8988T (cell line): ENCODE measurements around the gene BIN1.

Source experiments
- DNase-seq: peaks from one replicate; pipeline ENCODE4 v3.0.0; 2011

The BIN1 gene

GRCh38 chr2:127071901-127072328, 35.0 kb downstream of the BIN1 start:
- DNase-seq: no peak

DNA sequence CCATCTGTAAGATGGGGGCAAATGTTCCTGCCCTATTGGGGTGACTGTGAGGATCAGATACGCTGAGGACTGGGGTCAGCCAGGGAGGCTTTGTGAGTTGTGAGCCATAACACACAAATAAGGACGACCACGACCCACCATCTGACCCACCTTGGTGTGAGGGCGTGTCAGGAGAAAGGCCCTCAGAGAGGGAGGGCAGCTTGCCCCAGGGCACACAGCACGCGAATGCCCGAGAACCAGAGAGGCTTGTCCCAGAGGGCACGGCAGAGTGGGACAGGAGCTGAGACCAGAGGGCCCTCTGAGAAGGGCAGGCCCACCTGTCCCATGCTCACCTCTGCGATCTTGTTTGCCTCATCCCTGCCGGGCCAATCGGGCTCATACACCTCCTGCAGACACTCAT, 36.7 kb downstream of the BIN1 start:
- no peak for DNase-seq

GRCh38 chr2:127069536-127069935, 37.4 kb downstream of the BIN1 start:
- no peak for DNase-seq

- DNase-seq: no peak
Observed at GRCh38 chr2:127069003-127069402, 38.0 kb downstream of the BIN1 start.

DNA sequence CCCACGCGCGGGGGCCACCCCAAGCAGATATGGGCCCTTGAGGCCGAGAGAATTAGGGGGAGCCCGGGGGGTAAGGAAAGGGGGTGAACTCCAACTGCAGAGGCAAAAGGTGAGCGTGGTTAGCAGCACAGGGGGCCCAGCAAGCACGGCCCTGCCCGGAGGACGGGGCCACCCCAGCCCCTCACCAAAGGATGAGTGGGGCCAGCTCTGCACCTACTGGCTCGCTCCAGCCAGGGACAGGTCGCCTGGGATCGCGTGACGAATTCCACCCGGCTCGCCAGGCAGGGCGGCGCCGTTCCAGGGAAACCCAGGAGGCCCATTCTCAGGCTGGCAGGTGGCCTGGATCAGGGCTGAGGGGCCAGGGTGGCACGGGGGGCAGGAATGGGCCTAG, 38.6 kb downstream of the BIN1 start:
- no peak for DNase-seq

DNA sequence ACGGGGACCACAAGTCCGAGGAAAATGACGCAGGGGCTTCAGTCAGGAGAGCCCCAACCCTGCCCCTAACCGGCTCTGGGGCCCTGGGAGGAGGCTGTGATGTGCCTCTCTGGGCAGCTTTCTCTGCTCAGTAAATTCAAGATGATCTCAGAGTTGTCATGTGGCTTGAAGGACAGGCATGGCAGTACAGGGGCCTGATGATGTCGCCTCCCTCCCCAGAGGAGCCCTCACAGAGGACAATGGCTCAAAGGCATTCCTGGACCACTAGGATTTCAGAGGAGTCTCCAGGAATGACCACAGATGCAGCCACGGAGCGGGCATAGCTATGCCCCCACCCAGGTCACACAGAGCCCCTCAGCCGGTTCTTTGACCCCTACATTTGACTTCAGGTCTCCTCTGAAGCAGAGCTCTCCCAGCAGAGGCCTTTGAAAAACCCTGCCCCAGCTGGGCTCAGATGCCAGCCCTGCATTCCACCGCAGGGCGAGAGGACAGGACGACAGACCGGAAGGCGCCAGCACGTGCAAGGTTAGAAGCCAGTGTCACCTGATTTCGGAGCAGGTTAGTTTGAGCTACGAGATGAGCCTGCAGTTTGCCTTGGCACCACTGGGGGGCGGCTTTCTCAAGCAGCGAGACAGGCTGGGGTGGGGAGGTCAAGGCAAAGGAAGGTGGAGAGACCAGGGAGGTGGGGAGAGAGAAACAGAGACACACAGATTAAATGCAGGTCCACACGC, 39.2 kb downstream of the BIN1 start:
- DNase-seq: peak; percentile 93

GRCh38 chr2:127066942-127067341, 40.0 kb downstream of the BIN1 start:
- DNase-seq: no peak

- DNase-seq: no peak
Observed at GRCh38 chr2:127065940-127066318, 41.0 kb downstream of the BIN1 start.

DNA sequence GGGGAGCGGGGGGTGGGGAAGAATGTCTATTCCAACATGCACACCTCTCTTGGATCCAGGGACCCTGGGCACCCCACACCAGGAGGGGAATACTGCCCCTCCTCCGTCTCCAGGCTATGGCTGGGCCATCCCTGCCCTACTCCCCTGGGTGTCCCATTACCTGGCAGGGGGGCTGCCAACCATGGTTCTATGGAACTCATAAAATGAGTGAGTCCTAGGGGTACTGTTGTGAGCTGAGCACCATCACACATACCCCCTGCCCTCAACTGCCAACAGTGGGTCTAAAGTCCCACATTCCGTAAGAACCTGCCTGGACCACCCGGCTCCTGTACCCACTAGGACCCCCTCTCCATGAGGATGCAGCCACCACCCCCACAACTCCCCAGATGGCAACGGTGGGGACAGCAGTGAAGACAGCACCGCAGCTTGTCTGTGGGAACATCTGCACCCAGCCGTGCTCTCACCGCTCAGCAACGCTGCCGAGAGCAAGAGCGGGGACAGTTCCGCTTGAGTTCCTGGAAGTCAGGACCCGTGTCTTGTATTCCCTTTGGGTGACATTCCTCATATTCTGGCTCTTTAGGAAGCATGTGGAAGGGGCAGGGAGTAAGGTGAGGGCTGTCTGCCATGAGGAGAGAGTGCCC, 41.5 kb downstream of the BIN1 start:
- no peak for DNase-seq

GRCh38 chr2:127064642-127065250, 42.2 kb downstream of the BIN1 start:
- DNase-seq: peak; percentile 100

DNA sequence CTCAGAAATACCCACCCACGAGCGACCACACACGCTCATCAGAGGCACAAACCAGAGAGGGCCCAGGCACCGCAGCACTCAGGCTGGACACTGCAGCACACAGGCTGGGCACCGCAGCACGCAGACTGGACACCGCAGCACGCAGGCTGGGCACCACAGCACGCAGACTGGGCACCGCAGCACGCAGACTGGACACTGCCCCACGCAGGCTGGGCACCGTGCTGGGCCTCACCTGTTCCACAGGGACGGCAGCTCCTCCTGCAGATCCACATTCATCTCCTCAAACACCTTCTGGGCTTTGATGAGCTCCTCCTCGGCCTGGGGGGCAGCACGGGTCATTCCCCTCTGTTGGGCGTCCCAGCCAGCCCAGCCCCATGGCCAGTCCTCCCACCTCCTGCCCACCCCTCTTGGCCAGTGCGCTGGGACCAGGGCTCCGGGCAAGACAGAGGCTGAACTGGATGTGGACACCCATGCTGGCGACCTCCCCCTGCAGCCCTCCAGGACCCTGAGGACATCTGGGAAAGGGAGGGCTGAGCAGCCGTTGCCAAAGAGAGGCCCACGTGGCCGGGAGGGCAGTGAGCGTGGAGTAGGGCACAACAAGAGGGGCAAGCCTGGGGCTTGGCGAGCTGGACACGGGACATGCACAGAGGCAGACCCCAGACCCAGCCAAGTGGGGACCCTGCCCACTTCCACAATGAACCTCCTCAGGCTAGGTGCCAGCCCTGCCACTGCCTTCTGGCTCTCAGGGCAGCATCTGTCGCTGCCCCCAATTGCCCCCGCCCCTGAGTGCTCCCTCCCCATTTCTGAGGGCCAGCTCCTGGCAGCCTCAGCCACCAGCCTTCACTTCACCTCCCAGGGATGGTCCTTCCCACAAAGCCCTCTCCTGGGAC, 43.0 kb downstream of the BIN1 start:
- DNase-seq: no peak

DNA sequence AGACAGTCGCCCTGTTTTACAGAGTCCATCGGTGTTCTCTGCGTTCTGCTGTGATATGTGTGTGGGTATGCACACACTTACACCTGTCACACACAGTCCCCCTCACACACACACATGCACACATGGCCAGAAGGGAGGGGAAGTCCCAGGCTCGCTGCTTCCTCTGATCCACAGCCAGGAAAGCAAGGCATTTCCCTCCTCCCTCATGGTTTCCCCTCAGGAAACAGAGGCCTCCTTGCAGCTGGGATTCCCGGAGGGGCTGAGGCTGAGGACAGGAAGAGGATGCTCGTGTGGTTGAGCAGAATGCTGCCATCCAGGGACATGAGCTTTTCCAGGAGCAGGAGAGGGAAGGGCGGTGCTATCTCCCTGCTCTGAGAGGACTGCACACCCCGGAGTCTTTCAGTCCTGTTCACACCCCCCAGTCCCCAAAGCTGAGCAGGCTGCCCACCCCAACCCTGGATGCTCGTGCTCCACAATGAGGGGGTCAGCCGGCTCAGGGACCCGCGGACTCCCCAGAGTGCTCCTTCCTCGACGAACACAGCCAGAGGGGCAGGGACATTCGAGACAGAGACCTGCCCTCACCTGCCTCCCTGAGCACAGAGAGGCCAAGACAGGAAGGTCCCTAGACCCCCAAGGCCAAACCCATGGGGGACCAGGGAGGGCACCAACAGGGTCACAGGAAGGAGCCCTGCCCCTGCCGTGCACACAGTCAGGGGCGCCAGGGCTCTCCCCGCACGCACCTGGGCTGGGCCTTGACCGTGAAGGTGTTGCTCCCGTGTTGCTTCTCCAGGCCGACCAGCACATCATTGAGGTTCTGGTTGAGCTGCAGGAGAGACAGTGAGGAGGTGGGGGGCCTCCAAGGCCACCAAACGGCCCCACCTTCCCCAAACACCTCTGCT, 45.3 kb downstream of the BIN1 start:
- no peak for DNase-seq

DNA sequence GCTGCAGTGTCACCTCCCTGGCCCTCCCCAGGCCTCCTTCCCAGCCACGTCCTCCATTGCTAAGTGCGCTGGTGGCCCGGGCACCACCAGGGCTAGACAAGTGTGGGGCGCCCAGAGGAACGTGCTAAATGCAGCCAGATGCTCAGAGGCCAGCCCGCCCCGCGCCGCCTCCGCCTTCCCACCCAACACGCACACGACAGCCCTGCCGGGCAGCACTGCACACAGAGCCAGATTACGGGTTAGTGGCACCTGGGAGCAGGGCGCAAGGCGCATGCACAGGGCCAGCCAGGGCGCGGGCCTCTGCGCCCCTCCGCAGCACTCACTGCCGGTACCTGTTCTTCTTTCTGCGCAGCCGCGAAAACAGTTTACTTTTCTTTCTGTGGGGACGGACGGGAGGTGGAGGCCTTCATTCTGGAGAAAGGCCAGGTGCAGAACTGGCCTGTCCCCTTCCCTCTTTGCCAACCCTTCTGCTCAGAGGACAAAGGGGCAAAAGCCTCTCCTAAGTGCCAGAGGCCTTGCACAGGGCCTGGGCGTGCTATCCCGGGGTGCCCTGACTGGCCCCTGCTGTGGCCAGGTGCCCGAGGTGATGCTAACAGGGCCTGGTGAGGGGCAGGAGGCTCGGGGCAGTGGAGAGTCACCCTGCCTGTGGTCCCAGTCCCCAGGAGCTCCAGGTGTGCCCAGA, 46.5 kb downstream of the BIN1 start:
- DNase-seq: no peak

DNA sequence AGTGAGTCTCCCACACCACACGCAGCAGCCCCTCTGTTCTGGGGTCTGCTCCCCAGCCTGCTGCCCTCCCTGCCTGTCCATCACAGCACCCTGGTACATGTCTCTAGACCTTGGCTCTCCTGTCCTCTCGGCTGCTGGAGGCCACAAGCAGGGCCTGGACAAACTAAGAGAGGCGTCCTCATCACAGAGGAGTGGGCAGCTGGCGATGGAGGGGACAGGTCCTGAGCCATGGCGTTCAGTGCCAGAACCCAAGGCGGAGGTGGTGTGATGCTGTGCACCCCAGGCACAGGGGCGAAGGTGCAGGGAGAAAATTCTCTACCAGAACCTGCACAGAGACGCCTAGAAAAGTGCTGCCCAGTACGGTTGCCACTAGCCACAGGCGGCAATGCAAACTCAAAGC, 47.4 kb downstream of the BIN1 start:
- DNase-seq: no peak

DNA sequence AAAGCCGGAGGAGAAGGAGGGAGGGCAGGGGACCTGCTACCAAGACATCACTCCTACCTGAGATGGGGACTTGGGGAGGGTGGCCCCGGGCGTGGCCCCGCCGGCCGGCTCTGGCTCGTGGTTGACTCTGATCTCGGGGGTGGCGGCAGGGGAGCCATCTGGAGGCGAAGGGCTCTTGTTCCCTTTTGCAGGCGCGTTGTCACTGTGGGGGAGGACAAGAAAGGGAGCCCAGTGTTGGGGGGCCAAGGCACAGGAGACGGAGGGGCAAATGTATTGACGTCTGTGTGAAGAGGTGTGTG, 48.1 kb downstream of the BIN1 start:
- no peak for DNase-seq

DNA sequence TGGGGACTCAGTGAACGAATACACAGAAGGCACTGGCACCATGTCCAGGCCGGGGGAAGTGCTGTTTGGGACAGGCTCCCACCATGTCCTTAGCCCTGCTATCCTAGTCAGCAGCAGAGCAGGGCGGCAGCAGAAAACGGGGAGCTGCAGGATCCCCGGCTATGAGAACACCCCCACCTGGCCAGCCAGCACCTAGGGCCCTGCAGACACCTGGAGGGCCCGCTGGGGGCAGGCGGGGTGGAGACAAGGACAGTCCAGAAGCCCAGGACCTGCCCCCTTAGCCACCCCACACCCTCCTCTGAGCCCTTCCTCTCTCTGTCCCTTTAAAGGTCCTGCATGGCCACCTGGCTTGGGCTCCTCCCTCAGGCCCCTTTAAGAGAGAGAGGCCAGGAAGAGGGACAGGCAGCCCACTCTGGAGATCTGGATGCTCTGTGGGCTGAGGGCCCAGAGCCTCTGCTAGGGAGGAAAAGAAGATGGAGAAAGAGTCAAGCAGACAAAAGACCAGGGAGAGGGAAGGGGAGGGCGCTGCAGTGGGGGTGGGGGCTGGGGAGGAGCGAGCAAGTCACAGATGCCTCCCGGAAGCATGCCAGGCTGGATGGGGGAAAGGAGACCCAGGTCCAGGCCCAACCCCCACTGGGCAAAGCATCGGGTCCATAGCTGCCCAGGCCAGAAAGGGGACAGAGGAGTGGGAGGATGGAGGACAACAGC, 48.6 kb downstream of the BIN1 start:
- DNase-seq: no peak

- no peak for DNase-seq
Observed at GRCh38 chr2:127057371-127058245, 49.3 kb downstream of the BIN1 start.

- DNase-seq: no peak
Observed at GRCh38 chr2:127056631-127057370, 50.2 kb downstream of the BIN1 start.

GRCh38 chr2:127056086-127056485, 50.9 kb downstream of the BIN1 start:
- no peak for DNase-seq

- DNase-seq: no peak
Observed at GRCh38 chr2:127055786-127056076, 51.2 kb downstream of the BIN1 start.
